ENCODE data around the gene BAG5.
"Not testable (repeated sequence)": the region's sequence is repeated elsewhere in the genome, so short reads cannot be mapped to it uniquely, and the experiment has no call there.

The BAG5 gene

GRCh38 chr14:103562429-103563225 is at the start of gene BAG5, which contains the start of gene COA8:
TSS of gene BAG5 (minus strand) at chr14:103562657. CDS start at chr14:103561164, 1,493 bp downstream.
TSS of gene COA8 (plus strand) at chr14:103562960. CDS start at chr14:103563002, 42 bp downstream.
- peak; percentile 94 for DNase-seq (ENCODE audit: low spot score)

GRCh38 chr14:103611215-103611614 is 48.8 kb upstream of the BAG5 start:
- DNase-seq (ENCODE audit: low spot score) = no peak

- DNase-seq (ENCODE audit: low spot score) = not testable (repeated sequence)
Measured at GRCh38 chr14:103609081-103609480, 46.6 kb upstream of the BAG5 start.

- DNase-seq (ENCODE audit: low spot score) = no peak
Measured at GRCh38 chr14:103607822-103608221, 45.4 kb upstream of the BAG5 start.

GRCh38 chr14:103606963-103607668 is 44.7 kb upstream of the BAG5 start:
- peak; percentile 84 for DNase-seq (ENCODE audit: low spot score)

GRCh38 chr14:103604620-103605019 is 42.2 kb upstream of the BAG5 start:
- no peak for DNase-seq (ENCODE audit: low spot score)

- DNase-seq (ENCODE audit: low spot score) = no peak
Measured at GRCh38 chr14:103600503-103600902, 38.0 kb upstream of the BAG5 start.

GRCh38 chr14:103597623-103598377 is 35.3 kb upstream of the BAG5 start:
- peak; percentile 93 for DNase-seq (ENCODE audit: low spot score)

- DNase-seq (ENCODE audit: low spot score) = no peak
Measured at GRCh38 chr14:103594265-103594664, 31.8 kb upstream of the BAG5 start.

GRCh38 chr14:103593577-103593976 is 31.1 kb upstream of the BAG5 start:
- no peak for DNase-seq (ENCODE audit: low spot score)

- DNase-seq (ENCODE audit: low spot score) = no peak
Measured at GRCh38 chr14:103584326-103584915, 22.0 kb upstream of the BAG5 start.

- DNase-seq (ENCODE audit: low spot score) = no peak
Measured at GRCh38 chr14:103581954-103582703, 19.7 kb upstream of the BAG5 start.

GRCh38 chr14:103581206-103581605 is 18.7 kb upstream of the BAG5 start:
- no peak for DNase-seq (ENCODE audit: low spot score)

GRCh38 chr14:103578401-103579075 is 16.1 kb upstream of the BAG5 start:
- no peak for DNase-seq (ENCODE audit: low spot score)

- DNase-seq (ENCODE audit: low spot score) = peak; percentile 93
Measured at GRCh38 chr14:103576371-103577024, 14.0 kb upstream of the BAG5 start.

GRCh38 chr14:103574707-103575285 is 12.3 kb upstream of the BAG5 start:
- no peak for DNase-seq (ENCODE audit: low spot score)

GRCh38 chr14:103574104-103574503 is 11.6 kb upstream of the BAG5 start:
- DNase-seq (ENCODE audit: low spot score) = no peak

- DNase-seq (ENCODE audit: low spot score) = no peak
Measured at GRCh38 chr14:103569408-103569807, 7.0 kb upstream of the BAG5 start.

GRCh38 chr14:103568952-103569351 is 6.5 kb upstream of the BAG5 start:
- no peak for DNase-seq (ENCODE audit: low spot score)
